Brain microvascular endothelial cell (primary cell): ENCODE measurements around the gene TRAPPC10.

ENCODE experiments used
- DNase-seq: peaks from one replicate; pipeline ENCODE4 v3.0.0-alpha.2; 2020
- H3K27ac ChIP-seq: fragments of 250-450 bp; sonication (Bioruptor Pico); 2 replicates; pipeline ENCODE4 v1.5.1; 2020; ENCODE audit warnings: mild to moderate bottlenecking, moderate library complexity
- H3K27me3 ChIP-seq: fragments of 250-450 bp; sonication (Bioruptor Pico); replicated peaks from 2 replicates; pipeline ENCODE4 v1.5.1; 2020; ENCODE audit warnings: mild to moderate bottlenecking
- H3K36me3 ChIP-seq: fragments of 250-450 bp; sonication (Bioruptor Pico); replicated peaks from 2 replicates; pipeline ENCODE4 v1.5.1; 2020; ENCODE audit warnings: mild to moderate bottlenecking
- H3K4me3 ChIP-seq: 2 replicates; pipeline ENCODE4 v1.5.1; 2011; ENCODE audit warnings: low read depth, mild to moderate bottlenecking, control low read depth, low read length, moderate library complexity
- CTCF ChIP-seq: IDR thresholded peaks from 2 replicates; pipeline ENCODE4 v1.5.1; 2011; ENCODE audit warnings: low read depth, mild to moderate bottlenecking, moderate library complexity, low read length, control low read depth, inconsistent platforms; ENCODE audit errors: missing control alignments
- in situ Hi-C: cut with HindIII; loops from 2 replicates; pipeline ENCODE4 v1.10.0; 2017; ENCODE audit warnings: low sequenced_read_pairs, low pct_ligation_motif_present

Gene TRAPPC10

DNA sequence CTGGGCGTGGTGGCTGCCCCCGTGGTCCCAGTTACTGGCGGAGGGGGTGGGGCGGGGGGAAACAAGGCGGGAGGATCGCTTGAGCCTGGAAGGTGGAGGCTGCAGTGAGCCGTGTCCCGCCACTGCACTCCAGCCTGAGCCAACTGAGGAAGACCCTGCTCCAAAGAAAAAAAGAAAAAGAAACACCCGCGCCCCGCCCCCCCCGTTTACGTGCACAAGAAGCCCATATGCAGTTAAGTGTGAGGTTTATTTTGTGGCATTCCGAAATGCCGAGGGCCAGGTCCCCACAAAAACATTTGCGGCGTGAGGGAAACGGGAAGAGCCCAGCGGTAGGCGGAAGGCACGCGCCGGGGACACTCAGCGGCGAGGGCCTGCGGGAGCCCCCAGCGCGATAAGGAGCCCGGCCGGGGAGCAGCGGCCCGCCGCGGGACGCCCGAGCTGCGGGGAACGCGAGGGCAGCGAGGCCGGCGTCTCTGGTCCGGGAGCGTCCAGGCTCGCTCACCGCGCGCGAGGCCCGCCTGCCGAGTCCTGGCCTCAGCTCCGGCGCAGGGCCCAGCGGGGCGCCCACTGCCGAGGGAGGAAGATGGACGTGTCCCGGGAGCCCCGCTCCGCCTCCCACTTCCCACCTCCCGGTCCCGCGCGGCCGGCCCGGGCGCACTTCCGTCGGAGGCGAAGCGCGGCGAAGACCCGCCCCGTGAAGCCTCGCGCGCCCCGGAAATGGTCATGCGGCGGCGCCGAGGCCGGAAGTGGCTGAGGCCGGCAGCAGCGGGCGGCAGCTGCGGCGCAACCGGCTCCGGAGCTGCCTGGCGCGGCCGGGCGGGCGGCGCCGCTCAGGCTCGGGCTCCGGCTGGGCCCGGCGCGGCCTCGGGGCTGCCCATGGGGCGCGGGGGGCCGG, at the start of gene TRAPPC10:
Gene TRAPPC10, plus strand, starts transcription at position 731 of the 895 bp plus-strand sequence. CDS start 185 bp downstream, outside the sequence.
- peak; percentile 61 for DNase-seq
- in situ Hi-C loops, result no loop called here
- peak within 1 kb of the TSS; percentile 74 for H3K4me3 ChIP-seq
- TF ChIP-seq CTCF, result no peak
- H3K27ac ChIP-seq, result peak within 1 kb of the TSS; percentile 79
- no peaks in the 10 kb centered on the region for H3K27me3 ChIP-seq
- H3K36me3 ChIP-seq, result no peaks in the 10 kb centered on the region

- no peak for TF ChIP-seq CTCF
- DNase-seq, result no peak
- no peak overlapping the region for H3K4me3 ChIP-seq
- no peaks in the 10 kb centered on the region for H3K27me3 ChIP-seq
- H3K27ac ChIP-seq, result no peak overlapping the region
- H3K36me3 ChIP-seq, result peaks cover 9% of the 10 kb centered on the region
- in situ Hi-C loops, result no loop called here
Measured at GRCh38 chr21:43965911-43966585, 46.1 kb upstream of the TRAPPC10 start.

DNA sequence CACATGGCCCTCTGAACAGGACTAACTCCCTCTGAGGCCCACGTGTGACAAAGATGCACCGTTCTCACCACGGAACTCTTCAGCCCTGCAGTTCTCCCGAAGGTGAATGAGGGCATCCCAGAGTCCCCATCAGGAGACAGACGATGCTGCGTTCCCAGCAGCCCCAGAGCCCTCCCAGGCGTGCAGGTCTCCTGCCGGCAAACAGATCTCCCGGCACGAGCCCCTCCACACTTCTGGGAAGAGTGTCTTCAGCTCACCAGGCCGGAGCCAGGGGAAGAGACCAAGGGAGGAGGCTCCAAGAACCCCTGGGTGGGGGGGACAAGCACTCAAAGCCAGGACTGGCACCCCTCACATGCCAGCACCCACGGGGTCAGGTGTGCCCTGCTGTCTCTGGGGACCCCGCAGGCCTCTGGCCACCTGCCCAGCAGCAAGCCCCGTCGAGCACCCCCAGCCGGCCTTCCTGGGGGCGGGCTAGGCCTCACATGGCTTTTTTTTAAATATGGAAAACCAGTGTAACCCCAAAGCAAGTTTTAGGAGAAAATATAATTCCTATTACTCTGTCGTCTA, 45.1 kb upstream of the TRAPPC10 start:
- H3K36me3 ChIP-seq, result peaks cover 16% of the 10 kb centered on the region
- in situ Hi-C loops, result no loop called here

DNA sequence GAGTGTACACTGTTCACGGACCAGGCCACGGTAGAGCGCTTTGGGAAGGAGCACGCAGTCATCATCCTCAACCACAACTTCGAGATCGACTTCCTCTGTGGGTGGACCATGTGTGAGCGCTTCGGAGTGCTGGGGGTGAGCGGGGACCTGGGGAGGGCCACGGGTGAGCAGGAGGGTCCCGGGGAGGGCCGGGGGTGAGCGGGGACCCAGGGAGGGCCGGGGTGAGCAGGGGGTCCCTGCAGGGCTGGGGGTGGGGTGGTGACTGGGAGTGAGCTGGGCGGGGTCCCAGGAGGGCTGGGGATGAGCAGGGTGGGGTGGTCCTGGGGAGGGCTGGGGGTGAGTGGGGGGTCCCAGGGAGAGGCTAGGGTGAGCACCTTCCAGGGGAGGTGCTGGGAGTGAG, 44.1 kb upstream of the TRAPPC10 start:
- no peak for DNase-seq
- H3K27me3 ChIP-seq, result no peaks in the 10 kb centered on the region
- no peak overlapping the region for H3K27ac ChIP-seq
- no peak for TF ChIP-seq CTCF
- H3K4me3 ChIP-seq, result no peak overlapping the region
- peaks cover 18% of the 10 kb centered on the region for H3K36me3 ChIP-seq
- in situ Hi-C loops, result no loop called here

More for the DNA sequence above, 45.1 kb upstream of the TRAPPC10 start:
- no peak for DNase-seq
- Histone ChIP-seq H3K27me3 (no peaks in the 10 kb centered on the region), H3K27ac (no peak overlapping the region), H3K4me3 (no peak overlapping the region)
- no peak for TF ChIP-seq CTCF

GRCh38 chr21:43968410-43969114, 43.5 kb upstream of the TRAPPC10 start:
- TF ChIP-seq CTCF, result no peak
- H3K27me3 ChIP-seq, result no peaks in the 10 kb centered on the region
- H3K27ac ChIP-seq, result no peak overlapping the region
- DNase-seq, result no peak
- H3K4me3 ChIP-seq, result no peak overlapping the region
- in situ Hi-C loops, result no loop called here
- peaks cover 18% of the 10 kb centered on the region for H3K36me3 ChIP-seq
